Measurements from ENCODE around the gene OST4.

- TF ChIP-seq CTCF (IDR thresholded peaks at IDR 0.05) (no peak), POLR2A (IDR thresholded peaks at IDR 0.05) (no peak)
Measured at GRCh38 chr2:27041752-27042151, 29.7 kb downstream of the OST4 start.

All from tibial nerve (tissue), 3 donors.